Cardiac fibroblast (primary cell): ENCODE measurements around the gene COMP.

Experiments
- DNase-seq, 2 donors: peaks; one replicate each; pipeline versions ENCODE4 v3.0.0 to v3.0.0-alpha.2; 2010; ENCODE audit warnings: low read depth in 2 of 2
- H3K4me3 ChIP-seq, 2 donors: replicated peaks in 1 of 2; 1 replicate in 1 of 2; 2 replicates in 1 of 2; pipeline ENCODE4 v1.5.1; 2011; ENCODE audit warnings: low read depth in 2 of 2, low read length in 2 of 2, mild to moderate bottlenecking in 2 of 2, moderate library complexity in 1 of 2
- CTCF ChIP-seq: IDR thresholded peaks from one replicate; pipeline ENCODE4 v1.5.1; 2011; ENCODE audit warnings: low read depth, mild to moderate bottlenecking, low read length, inconsistent platforms

Gene COMP

GRCh38 chr19:18802354-18802753 is 11.2 kb upstream of the COMP start:
- DNase-seq: no peak
- TF ChIP-seq CTCF: no peak
- H3K4me3 ChIP-seq: no peak overlapping the region

GRCh38 chr19:18800636-18801035 is 9.5 kb upstream of the COMP start:
- no peak overlapping the region for H3K4me3 ChIP-seq
- DNase-seq: no peak
- no peak for TF ChIP-seq CTCF

GRCh38 chr19:18800079-18800478 is 9.0 kb upstream of the COMP start:
- no peak for TF ChIP-seq CTCF
- no peak for DNase-seq
- H3K4me3 ChIP-seq: no peak overlapping the region

GRCh38 chr19:18799389-18799970 is 8.4 kb upstream of the COMP start:
- no peak overlapping the region for H3K4me3 ChIP-seq
- no peak for TF ChIP-seq CTCF
- no peak for DNase-seq

GRCh38 chr19:18798384-18799352 is 7.6 kb upstream of the COMP start:
- H3K4me3 ChIP-seq: no peak overlapping the region
- TF ChIP-seq CTCF: peak; percentile 10
- DNase-seq: no peak

- H3K4me3 ChIP-seq: no peak overlapping the region
- DNase-seq: peak in 1 of 2 donors; percentile 13
- TF ChIP-seq CTCF: no peak
Measured at GRCh38 chr19:18796239-18796638, 5.1 kb upstream of the COMP start.
